ENCODE measurements around the gene ETV3L.

DNA sequence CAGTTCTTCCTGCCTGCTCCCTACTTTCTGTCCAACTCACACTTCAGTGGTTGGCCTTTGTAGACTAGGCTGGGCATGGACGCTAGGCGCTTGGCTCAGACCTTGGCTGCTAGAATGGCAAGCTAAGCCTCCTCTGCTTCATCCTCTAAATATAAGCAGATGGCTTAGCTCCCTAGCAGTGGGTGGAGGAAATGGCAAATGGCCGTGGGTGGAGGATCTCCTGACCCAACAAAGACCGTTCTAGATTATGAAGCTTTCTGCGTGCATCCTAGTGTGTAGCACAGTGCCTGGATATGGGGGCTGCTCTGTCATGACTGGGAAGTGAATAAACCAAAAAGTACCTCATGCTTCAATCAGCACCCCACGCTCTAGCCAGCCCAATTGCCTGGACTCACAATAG, 10.4 kb upstream of the ETV3L start:
- no peak for TF ChIP-seq POLR2AphosphoS5 (IDR thresholded peaks at IDR 0.05; ENCODE audit: borderline replicate concordance, low read depth, low read length)
- TF ChIP-seq EZH2 (IDR thresholded peaks at IDR 0.05) = no peak
